VCaP (cell line): ENCODE measurements around the gene MRAP2.
"Not testable (repeated sequence)": the region's sequence is repeated elsewhere in the genome, so short reads cannot be mapped to it uniquely, and the experiment has no call there.

ENCODE experiments used
- H3K27ac ChIP-seq: fragments of 450-650 bp; 2 replicates; pipeline ENCODE4 v1.5.1; 2017
- TF ChIP-seq, protein P1 (sequence below): fragments of 450-650 bp; conservative IDR thresholded peaks from 2 replicates; pipeline ENCODE4 v1.5.1; 2017; ENCODE audit warnings: mild to moderate bottlenecking, moderate library complexity

MRAP2 gene

GRCh38 chr6:84078335-84078734 is 44.8 kb downstream of the MRAP2 start:
- H3K27ac ChIP-seq = no peak overlapping the region

DNA sequence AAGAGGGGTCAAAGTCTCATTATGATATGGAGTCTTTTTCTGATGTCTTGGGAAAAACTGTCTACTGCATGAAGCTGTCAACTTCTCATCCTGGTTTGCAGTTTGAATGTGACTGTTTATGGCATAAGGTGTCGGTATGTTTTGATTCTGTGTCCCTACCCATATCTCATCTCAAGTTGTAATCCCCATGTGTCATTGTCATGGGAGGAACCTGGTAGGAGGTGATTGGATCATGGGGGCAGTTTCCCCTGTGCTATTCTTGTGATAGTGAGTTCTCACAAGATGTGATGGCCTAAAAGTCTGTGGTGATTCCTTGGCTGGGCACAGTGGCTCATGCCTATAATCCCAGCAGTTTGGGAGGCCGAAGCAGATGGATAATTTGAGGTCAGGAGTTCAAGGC is 47.6 kb downstream of the MRAP2 start:
- H3K27ac ChIP-seq = no peak overlapping the region
- TF ChIP-seq, protein P1, sequence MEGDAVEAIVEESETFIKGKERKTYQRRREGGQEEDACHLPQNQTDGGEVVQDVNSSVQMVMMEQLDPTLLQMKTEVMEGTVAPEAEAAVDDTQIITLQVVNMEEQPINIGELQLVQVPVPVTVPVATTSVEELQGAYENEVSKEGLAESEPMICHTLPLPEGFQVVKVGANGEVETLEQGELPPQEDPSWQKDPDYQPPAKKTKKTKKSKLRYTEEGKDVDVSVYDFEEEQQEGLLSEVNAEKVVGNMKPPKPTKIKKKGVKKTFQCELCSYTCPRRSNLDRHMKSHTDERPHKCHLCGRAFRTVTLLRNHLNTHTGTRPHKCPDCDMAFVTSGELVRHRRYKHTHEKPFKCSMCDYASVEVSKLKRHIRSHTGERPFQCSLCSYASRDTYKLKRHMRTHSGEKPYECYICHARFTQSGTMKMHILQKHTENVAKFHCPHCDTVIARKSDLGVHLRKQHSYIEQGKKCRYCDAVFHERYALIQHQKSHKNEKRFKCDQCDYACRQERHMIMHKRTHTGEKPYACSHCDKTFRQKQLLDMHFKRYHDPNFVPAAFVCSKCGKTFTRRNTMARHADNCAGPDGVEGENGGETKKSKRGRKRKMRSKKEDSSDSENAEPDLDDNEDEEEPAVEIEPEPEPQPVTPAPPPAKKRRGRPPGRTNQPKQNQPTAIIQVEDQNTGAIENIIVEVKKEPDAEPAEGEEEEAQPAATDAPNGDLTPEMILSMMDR = no peak

More at GRCh38 chr6:84078335-84078734, 44.8 kb downstream of the MRAP2 start:
- TF ChIP-seq, protein P1 = no peak

DNA sequence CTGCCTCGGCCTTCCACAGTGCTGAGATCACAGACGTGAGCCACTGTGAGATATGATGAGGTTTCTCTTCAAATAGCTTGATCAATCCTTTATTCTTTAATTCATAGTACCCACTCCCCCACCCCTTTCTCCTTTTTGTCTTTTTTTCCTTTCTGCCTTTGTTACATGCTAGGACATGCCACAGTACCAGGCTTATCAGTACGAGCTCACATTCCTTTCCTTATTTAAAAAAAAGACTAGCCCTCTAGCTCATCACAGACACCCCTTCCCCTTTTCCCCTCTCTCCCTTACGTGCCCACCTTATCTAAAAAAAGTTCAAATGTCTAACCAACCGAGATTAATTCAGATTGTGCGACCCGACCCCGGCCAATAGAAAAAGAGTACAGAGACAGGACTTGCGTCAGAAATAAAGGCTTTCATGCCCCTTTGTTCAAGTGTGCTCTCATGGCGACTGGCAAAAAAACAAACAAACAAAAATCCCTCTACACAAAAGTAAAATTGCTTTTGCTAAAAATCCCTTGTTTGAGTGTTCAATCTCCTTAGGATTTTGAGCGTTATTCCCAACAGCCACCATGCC is 49.2 kb downstream of the MRAP2 start:
- TF ChIP-seq, protein P1 = no peak
- H3K27ac ChIP-seq = no peak overlapping the region

- not testable (repeated sequence) for H3K27ac ChIP-seq
Measured at GRCh38 chr6:84084705-84085104, 51.1 kb downstream of the MRAP2 start.

- TF ChIP-seq, protein P1 = no peak
- H3K27ac ChIP-seq = no peak overlapping the region
Measured at GRCh38 chr6:84086056-84086455, 52.5 kb downstream of the MRAP2 start.

DNA sequence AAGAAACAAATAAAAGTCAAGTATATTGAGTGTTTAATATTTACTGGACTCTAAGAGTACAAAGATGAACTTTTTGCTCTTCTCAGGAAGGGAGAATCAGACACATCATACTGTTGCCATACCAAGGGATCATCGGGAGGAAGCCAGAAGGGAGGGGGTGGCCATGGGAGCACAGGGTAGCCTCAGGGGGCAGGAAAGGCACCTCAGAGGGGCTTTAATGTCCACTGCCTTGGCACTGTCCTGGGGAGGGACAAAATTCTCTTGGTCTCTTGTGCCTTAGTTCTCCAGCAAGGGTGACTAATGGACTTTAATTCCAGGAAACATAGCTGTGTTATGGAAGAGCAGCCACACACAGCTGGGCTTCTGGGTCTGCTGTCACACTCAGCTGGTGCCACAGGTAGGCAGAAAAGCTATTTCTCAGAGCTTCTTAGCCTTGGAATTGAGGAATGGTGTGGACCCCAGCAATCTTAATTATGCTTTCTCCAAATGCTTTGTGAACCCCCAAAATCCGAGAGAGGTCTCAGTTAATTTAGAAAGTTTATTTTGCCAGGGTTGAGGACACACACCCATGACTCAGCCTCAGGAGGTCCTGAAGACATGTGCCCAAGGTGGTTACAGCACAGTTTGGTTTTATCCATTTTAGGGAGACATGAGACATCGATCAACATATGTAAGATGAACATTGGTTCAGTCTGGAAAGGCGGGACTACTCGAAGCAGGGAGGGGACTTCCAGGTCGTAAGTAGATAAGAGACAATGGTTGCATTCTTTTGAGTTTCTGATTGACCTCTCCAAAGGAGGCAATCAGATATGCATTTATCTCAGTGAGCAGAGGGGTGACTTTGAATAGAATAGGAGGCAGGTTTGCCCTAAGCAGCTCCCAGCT is 53.2 kb downstream of the MRAP2 start:
- no peak overlapping the region for H3K27ac ChIP-seq
- TF ChIP-seq, protein P1 = no peak

GRCh38 chr6:84089081-84089480 is 55.5 kb downstream of the MRAP2 start:
- no peak overlapping the region for H3K27ac ChIP-seq
- TF ChIP-seq, protein P1 = no peak

DNA sequence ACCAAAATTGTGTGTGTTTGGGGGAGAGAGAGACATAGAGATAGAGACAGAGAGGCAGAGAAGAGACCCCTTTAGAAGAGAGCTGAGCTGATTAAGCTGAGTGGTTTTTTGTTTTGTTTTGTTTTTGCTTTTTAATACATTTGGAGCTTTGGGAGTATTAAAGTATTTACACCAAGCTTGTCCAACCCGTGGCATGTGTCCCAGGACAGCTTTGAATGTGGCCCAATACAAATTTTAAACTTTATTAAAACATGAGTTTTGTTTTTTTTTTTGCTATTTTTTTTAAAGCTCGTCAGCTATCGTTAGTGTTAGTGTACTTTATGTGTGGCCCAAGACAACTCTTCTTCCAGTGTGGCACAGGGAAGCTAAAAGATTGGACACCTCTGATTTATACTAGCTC is 56.0 kb downstream of the MRAP2 start:
- H3K27ac ChIP-seq = no peak overlapping the region
- TF ChIP-seq, protein P1 = no peak
